ENCODE data around the gene PDE1C. TPM values are rescaled to one million over a fixed set of nuclear protein-coding genes. Genes with fewer than 3 reads are reported as not detected.

PDE1C gene
- total and polyA plus RNA-seq, 2 experiments from 2014 or later: 23.5 to 33.8 TPM

DNA sequence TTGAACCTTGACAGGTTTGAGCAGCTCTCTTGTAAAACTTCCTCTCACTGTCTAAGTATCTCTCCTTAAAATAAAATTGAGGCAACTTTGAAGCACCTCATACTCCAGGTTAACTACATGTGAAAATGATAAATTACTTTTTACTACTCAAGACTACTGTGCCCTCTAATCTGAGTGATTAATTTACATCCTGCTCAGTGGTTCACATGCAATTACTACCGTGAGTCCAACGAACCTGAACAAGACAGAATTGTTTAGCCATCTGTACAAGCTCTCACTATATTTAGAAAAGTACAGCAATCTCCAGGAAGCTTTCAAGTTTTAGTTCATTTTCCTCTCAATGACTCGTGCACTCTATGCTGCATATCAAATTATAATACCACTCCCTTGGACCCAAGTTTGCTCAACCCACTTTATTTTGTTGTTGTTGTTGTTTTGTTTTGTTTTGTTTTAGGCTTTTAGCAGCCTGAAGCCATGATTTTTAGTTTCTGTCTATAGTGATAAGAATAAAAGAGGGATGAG is 21.2 kb downstream of the PDE1C start:
- Histone ChIP-seq H3K9me3 (ENCODE audit: low read depth) (no peaks in the 10 kb centered on the region), H4K20me1 (ENCODE audit: insufficient read depth) (no peaks in the 10 kb centered on the region), H3K27ac (no peak overlapping the region), H3K4me1 (ENCODE audit: insufficient read depth) (peaks cover 4% of the 10 kb centered on the region; the same call in 1 of the 2 replicates), H3F3A (ENCODE audit: insufficient read depth) (no peaks in the 10 kb centered on the region), H3K4me2 (ENCODE audit: unreplicated experiment) (no peak overlapping the region), H3K79me2 (ENCODE audit: insufficient read depth) (peaks cover 25% of the 10 kb centered on the region), H3K4me3 (no peak overlapping the region), H2AFZ (no peak overlapping the region), H3K27me3 (replicated peaks; ENCODE audit: insufficient read depth) (no peaks in the 10 kb centered on the region), H3K36me3 (ENCODE audit: low read depth) (0 out of 2 replicates have a peak, but pooled peaks cover 8% of the 10 kb centered on the region), H3K9me2 (ENCODE audit: insufficient read depth) (no peaks in the 10 kb centered on the region), H3K9ac (no peak overlapping the region)
- DNase-seq: no peak
- no peak for TF ChIP-seq EZH2 (IDR thresholded peaks at IDR 0.05; ENCODE audit: insufficient read depth, poor library complexity, severe bottlenecking)
- no peak for TF ChIP-seq EZH2phosphoT487 (IDR thresholded peaks at IDR 0.05; ENCODE audit: insufficient read depth, low read depth)
- 3 to 9% methylated on average over 3 of the region's 3 CpGs for WGBS, 2 experiments (ENCODE audit: low coverage in 1 of 2, low lambda C conversion rate in 2 of 2, missing lambda C conversion rate in 2 of 2)
- in situ Hi-C loops (cut with MboI): no loop called here

DNA sequence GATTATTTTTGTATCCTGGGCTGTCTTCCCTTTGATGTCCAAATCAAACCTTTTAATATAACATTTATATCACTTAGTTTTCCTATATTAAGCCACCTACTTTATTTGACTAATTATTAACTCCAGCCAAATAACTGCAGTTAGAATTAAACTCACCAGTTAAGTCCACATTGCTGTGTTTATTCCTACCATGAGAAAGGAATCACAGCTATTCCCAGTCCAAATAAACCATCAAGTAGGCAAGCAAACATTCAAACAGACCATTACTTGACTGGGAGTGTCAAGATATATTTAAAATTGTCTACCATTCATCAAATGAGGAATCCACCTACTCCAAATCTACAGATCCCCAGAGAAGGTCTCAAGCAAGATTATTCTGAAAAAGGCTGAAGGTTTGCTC is 22.4 kb downstream of the PDE1C start:
- 0 out of 2 replicates have a peak, but pooled peaks cover 8% of the 10 kb centered on the region for H3K36me3 ChIP-seq (ENCODE audit: low read depth)
- H3K9ac ChIP-seq: no peak overlapping the region
- DNase-seq: no peak
- no peaks in the 10 kb centered on the region for H3F3A ChIP-seq (ENCODE audit: insufficient read depth)
- no peaks in the 10 kb centered on the region for H4K20me1 ChIP-seq (ENCODE audit: insufficient read depth)
- peaks cover 18% of the 10 kb centered on the region for H3K79me2 ChIP-seq (ENCODE audit: insufficient read depth)
- no peaks in the 10 kb centered on the region for H3K27me3 ChIP-seq (replicated peaks; ENCODE audit: insufficient read depth)
- no peak overlapping the region for H3K27ac ChIP-seq
- no peak overlapping the region for H3K4me3 ChIP-seq
- no peaks in the 10 kb centered on the region for H3K9me2 ChIP-seq (ENCODE audit: insufficient read depth)
- no peaks in the 10 kb centered on the region for H3K9me3 ChIP-seq (ENCODE audit: low read depth)
- TF ChIP-seq EZH2 (IDR thresholded peaks at IDR 0.05; ENCODE audit: insufficient read depth, poor library complexity, severe bottlenecking) (no peak), EZH2phosphoT487 (IDR thresholded peaks at IDR 0.05; ENCODE audit: insufficient read depth, low read depth) (no peak)
- no peak overlapping the region for H2AFZ ChIP-seq
- peaks cover 14% of the 10 kb centered on the region; the same call in 1 of the 2 replicates for H3K4me1 ChIP-seq (ENCODE audit: insufficient read depth)
- no peak overlapping the region for H3K4me2 ChIP-seq (ENCODE audit: unreplicated experiment)
- in situ Hi-C loops (cut with MboI): no loop called here

DNA sequence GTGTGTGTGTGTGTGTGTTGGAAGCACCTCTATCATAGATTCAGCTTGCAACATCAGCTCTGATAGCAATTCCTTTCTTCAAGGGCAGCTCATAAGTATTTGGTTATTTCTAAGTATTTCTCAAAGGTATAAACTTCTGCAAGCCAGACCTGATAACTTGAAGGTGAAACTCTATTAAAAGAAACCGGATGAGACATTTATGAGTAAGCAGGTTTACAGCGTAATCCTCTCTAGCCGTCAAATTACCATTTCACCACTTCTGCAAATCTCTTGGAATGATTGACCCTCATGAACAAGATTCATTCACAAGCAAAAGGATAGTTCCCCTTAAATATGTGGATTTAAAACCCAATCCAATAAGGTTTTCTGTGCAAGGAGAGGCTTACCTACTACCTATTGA is 23.1 kb downstream of the PDE1C start:
- Histone ChIP-seq H3K4me2 (ENCODE audit: unreplicated experiment) (no peak overlapping the region), H3K9me2 (ENCODE audit: insufficient read depth) (no peaks in the 10 kb centered on the region), H2AFZ (no peak overlapping the region), H4K20me1 (ENCODE audit: insufficient read depth) (no peaks in the 10 kb centered on the region), H3K27ac (no peak overlapping the region), H3K79me2 (ENCODE audit: insufficient read depth) (peaks cover 15% of the 10 kb centered on the region), H3K9ac (no peak overlapping the region), H3K27me3 (replicated peaks; ENCODE audit: insufficient read depth) (no peaks in the 10 kb centered on the region), H3K36me3 (ENCODE audit: low read depth) (0 out of 2 replicates have a peak, but pooled peaks cover 8% of the 10 kb centered on the region), H3F3A (ENCODE audit: insufficient read depth) (no peaks in the 10 kb centered on the region), H3K4me1 (ENCODE audit: insufficient read depth) (peaks cover 14% of the 10 kb centered on the region; the same call in 1 of the 2 replicates), H3K4me3 (no peak overlapping the region), H3K9me3 (ENCODE audit: low read depth) (no peaks in the 10 kb centered on the region)
- no peak for DNase-seq
- no peak for TF ChIP-seq EZH2 (IDR thresholded peaks at IDR 0.05; ENCODE audit: insufficient read depth, poor library complexity, severe bottlenecking)
- 43 to 46% methylated on average over 3 of the region's 3 CpGs for WGBS, 2 experiments (ENCODE audit: low coverage in 1 of 2, low lambda C conversion rate in 2 of 2, missing lambda C conversion rate in 2 of 2)
- in situ Hi-C loops (cut with MboI): no loop called here

DNA sequence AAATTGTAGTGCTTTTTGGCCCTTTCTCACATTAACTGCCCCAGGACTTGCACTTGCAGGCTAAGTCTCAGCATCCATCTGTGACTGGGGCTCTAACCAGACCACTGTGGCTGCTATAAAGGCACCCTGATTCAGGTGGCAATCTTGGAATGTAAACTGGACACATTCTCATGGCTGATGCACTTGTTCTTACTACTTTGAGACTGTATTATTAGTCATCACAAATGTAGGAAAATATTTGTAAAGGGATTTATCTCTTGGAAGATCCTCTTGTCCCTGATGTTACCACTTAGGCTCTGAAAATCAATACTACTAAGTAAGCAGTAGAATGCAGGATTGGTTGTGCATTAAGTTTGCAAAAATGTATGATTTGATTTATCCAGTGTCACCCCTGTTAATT is 25.0 kb downstream of the PDE1C start:
- H2AFZ ChIP-seq: no peak overlapping the region
- peaks cover 14% of the 10 kb centered on the region; the same call in 1 of the 2 replicates for H3K4me1 ChIP-seq (ENCODE audit: insufficient read depth)
- no peak overlapping the region for H3K4me3 ChIP-seq
- no peaks in the 10 kb centered on the region for H3K9me3 ChIP-seq (ENCODE audit: low read depth)
- H3K79me2 ChIP-seq (ENCODE audit: insufficient read depth): peaks cover 21% of the 10 kb centered on the region
- no peaks in the 10 kb centered on the region for H4K20me1 ChIP-seq (ENCODE audit: insufficient read depth)
- in situ Hi-C loops (cut with MboI): no loop called here
- H3K27me3 ChIP-seq (replicated peaks; ENCODE audit: insufficient read depth): no peaks in the 10 kb centered on the region
- no peak overlapping the region for H3K27ac ChIP-seq
- 0 out of 2 replicates have a peak, but pooled peaks cover 8% of the 10 kb centered on the region for H3K36me3 ChIP-seq (ENCODE audit: low read depth)
- no peak overlapping the region for H3K9ac ChIP-seq
- DNase-seq: no peak
- no peak for TF ChIP-seq EZH2 (IDR thresholded peaks at IDR 0.05; ENCODE audit: insufficient read depth, poor library complexity, severe bottlenecking)
- no peak overlapping the region for H3K4me2 ChIP-seq (ENCODE audit: unreplicated experiment)
- no peaks in the 10 kb centered on the region for H3F3A ChIP-seq (ENCODE audit: insufficient read depth)
- no peaks in the 10 kb centered on the region for H3K9me2 ChIP-seq (ENCODE audit: insufficient read depth)

DNA sequence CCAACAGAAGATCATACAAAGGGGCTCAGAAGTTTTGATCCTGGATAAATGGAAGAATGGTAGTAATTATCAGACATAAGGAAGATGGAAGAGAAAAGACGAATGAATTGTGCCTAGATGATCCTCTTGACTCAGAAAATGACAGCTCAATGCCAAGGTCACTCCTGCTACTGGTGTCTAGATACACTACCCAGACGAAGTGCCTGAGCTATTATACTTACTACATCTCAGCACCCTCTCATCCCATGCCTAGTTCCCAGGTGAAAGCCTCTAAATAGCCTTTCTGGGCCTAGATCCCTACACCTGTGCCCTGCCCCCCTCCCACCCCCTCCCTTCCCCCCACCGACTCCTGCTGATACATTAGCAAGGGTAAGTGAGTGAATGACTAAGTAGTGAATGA is 25.5 kb downstream of the PDE1C start:
- Histone ChIP-seq H3K36me3 (ENCODE audit: low read depth) (0 out of 2 replicates have a peak, but pooled peaks cover 8% of the 10 kb centered on the region), H2AFZ (no peak overlapping the region), H3K9me2 (ENCODE audit: insufficient read depth) (no peaks in the 10 kb centered on the region), H3K4me3 (no peak overlapping the region), H3K4me2 (ENCODE audit: unreplicated experiment) (no peak overlapping the region), H3K4me1 (ENCODE audit: insufficient read depth) (peaks cover 14% of the 10 kb centered on the region; the same call in 1 of the 2 replicates), H3K9me3 (ENCODE audit: low read depth) (no peaks in the 10 kb centered on the region), H3K79me2 (ENCODE audit: insufficient read depth) (peaks cover 25% of the 10 kb centered on the region), H3F3A (ENCODE audit: insufficient read depth) (no peaks in the 10 kb centered on the region), H3K27ac (no peak overlapping the region), H3K9ac (no peak overlapping the region), H3K27me3 (replicated peaks; ENCODE audit: insufficient read depth) (no peaks in the 10 kb centered on the region), H4K20me1 (ENCODE audit: insufficient read depth) (no peaks in the 10 kb centered on the region)
- TF ChIP-seq EZH2phosphoT487 (IDR thresholded peaks at IDR 0.05; ENCODE audit: insufficient read depth, low read depth): no peak
- no peak for TF ChIP-seq EZH2 (IDR thresholded peaks at IDR 0.05; ENCODE audit: insufficient read depth, poor library complexity, severe bottlenecking)
- WGBS, 2 experiments (ENCODE audit: low coverage in 1 of 2, low lambda C conversion rate in 2 of 2, missing lambda C conversion rate in 2 of 2): 11% methylated on average over 3 of the region's 3 CpGs
- DNase-seq: no peak
- in situ Hi-C loops (cut with MboI): no loop called here

Data from GM23248 (cell line).